Common myeloid progenitor, CD34-positive (primary cell): ENCODE results near the gene LYZL6.

ENCODE experiments used
- CTCF ChIA-PET: fragments of 350-600 bp; sonication (Branson Sonifier 250); formaldehyde crosslinking; loops from one replicate; lab custom pipeline; 2021; ENCODE audit warnings: antibody characterized with exemption; lab: Charles Lee
- POLR2A ChIA-PET: fragments of 350-600 bp; sonication (Branson Sonifier 250); formaldehyde crosslinking; loops from one replicate; lab custom pipeline; 2021; ENCODE audit warnings: antibody characterized with exemption; lab: Charles Lee
- DNase-seq, 3 donors: peaks; one replicate each; pipeline versions ENCODE4 v3.0.0 to v3.0.0-alpha.2; 2013
- H3K27ac ChIP-seq, 2 experiments: 1 replicate in 1 of 2; 2 replicates in 1 of 2; pipeline ENCODE4 v1.7.0; 2013; ENCODE audit warnings: inconsistent platforms in 2 of 2, low read length in 2 of 2, mild to moderate bottlenecking in 2 of 2, low read depth in 1 of 2, moderate library complexity in 1 of 2; ENCODE audit not compliant: severe bottlenecking in 2 of 2, insufficient read depth in 1 of 2, poor library complexity in 1 of 2
- H3K27me3 ChIP-seq, 5 experiments: replicated peaks in 2 of 5; 1 replicate in 3 of 5; 2 replicates in 2 of 5; pipeline versions ENCODE4 v1.6.1 to v1.7.0; 2013; ENCODE audit warnings: low read length in 4 of 5, mild to moderate bottlenecking in 2 of 5, moderate library complexity in 2 of 5, inconsistent platforms in 1 of 5; ENCODE audit not compliant: insufficient read depth in 5 of 5, control insufficient read depth in 4 of 5
- H3K36me3 ChIP-seq, 4 experiments: 1 replicate in 2 of 4; 2 replicates in 2 of 4; pipeline versions ENCODE4 v1.6.1 to v1.7.0; 2013; ENCODE audit warnings: low read length in 3 of 4, control low read depth in 1 of 4, mild to moderate bottlenecking in 1 of 4; ENCODE audit not compliant: control insufficient read depth in 4 of 4, insufficient read depth in 4 of 4
- H3K4me1 ChIP-seq, 4 experiments: 1 replicate in 3 of 4; 2 replicates in 1 of 4; pipeline versions ENCODE4 v1.6.1 to v1.7.1; 2013; ENCODE audit warnings: low read length in 3 of 4, mild to moderate bottlenecking in 3 of 4, control low read depth in 1 of 4, inconsistent platforms in 1 of 4, moderate library complexity in 1 of 4; ENCODE audit not compliant: control insufficient read depth in 4 of 4, insufficient read depth in 4 of 4; ENCODE audit errors: control extremely low read depth in 1 of 4
- H3K4me3 ChIP-seq, 7 experiments: 1 replicate in 4 of 7; 2 replicates in 3 of 7; pipeline versions ENCODE4 v1.5.1 to v1.7.0; 2013; ENCODE audit warnings: mild to moderate bottlenecking in 7 of 7, low read length in 6 of 7, moderate library complexity in 6 of 7, inconsistent platforms in 2 of 7, low read depth in 2 of 7, control low read depth in 1 of 7; ENCODE audit not compliant: insufficient read depth in 4 of 7, control insufficient read depth in 1 of 7; ENCODE audit errors: extremely low read depth in 1 of 7
- H3K9me3 ChIP-seq, 5 experiments: 1 replicate in 4 of 5; 2 replicates in 1 of 5; pipeline versions ENCODE4 v1.6.1 to v1.7.1; 2013; ENCODE audit warnings: low read length in 4 of 5, mild to moderate bottlenecking in 2 of 5, inconsistent platforms in 1 of 5, low read depth in 1 of 5, moderate library complexity in 1 of 5; ENCODE audit not compliant: control insufficient read depth in 4 of 5, insufficient read depth in 2 of 5; ENCODE audit errors: control extremely low read depth in 1 of 5
- WGBS: methylation state at CpG from one replicate; pipeline ENCODE4 v1.1.5; 2013; ENCODE audit not compliant: insufficient coverage; 5-methylcytosine and 5-hydroxymethylcytosine counted together

LYZL6 gene

GRCh38 chr17:35920229-35920628, 23.3 kb downstream of the LYZL6 start:
- no peaks in the 10 kb centered on the region for H3K27me3 ChIP-seq
- ChIA-PET POLR2A (no interaction called here), CTCF (no interaction called here)
- H3K9me3 ChIP-seq = no peaks in the 10 kb centered on the region
- DNase-seq = no peak
- H3K4me3 ChIP-seq = no peak overlapping the region
- H3K36me3 ChIP-seq = peaks cover 0 to 4% (median 2%) of the 10 kb centered on the region in 4 experiments
- 100% methylated on average over 1 of the region's 1 CpG for WGBS
- peaks cover 0 to 8% (median 7%) of the 10 kb centered on the region in 4 experiments for H3K4me1 ChIP-seq
- H3K27ac ChIP-seq = no peak overlapping the region

GRCh38 chr17:35918665-35919064, 24.8 kb downstream of the LYZL6 start:
- Histone ChIP-seq H3K36me3 (peaks cover 0 to 4% (median 2%) of the 10 kb centered on the region in 4 experiments), H3K27ac (no peak overlapping the region), H3K9me3 (no peaks in the 10 kb centered on the region), H3K4me3 (no peak overlapping the region), H3K4me1 (peaks cover 0 to 8% (median 7%) of the 10 kb centered on the region in 4 experiments), H3K27me3 (peaks cover 0 to 3% (median 0%) of the 10 kb centered on the region in 5 experiments)
- ChIA-PET POLR2A (no interaction called here), CTCF (interaction anchor here (1.3 kb wide), 1 partner anchor 18 kb away, joined by 3 read pairs; no protein-coding TSS in a partner anchor)
- 10% methylated on average over 2 of the region's 3 CpGs for WGBS
- peak in 1 of 3 donors; percentile 5 for DNase-seq

- POLR2A ChIA-PET = no interaction called here
- Histone ChIP-seq H3K36me3 (peaks cover 0 to 2% (median 2%) of the 10 kb centered on the region in 4 experiments), H3K27me3 (peaks cover 0 to 3% (median 0%) of the 10 kb centered on the region in 5 experiments), H3K27ac (no peak overlapping the region), H3K4me3 (no peak overlapping the region), H3K9me3 (no peaks in the 10 kb centered on the region), H3K4me1 (peaks cover 0 to 8% (median 7%) of the 10 kb centered on the region in 4 experiments)
- no peak for DNase-seq
- 99% methylated on average over 22 of the region's 29 CpGs for WGBS
- CTCF ChIA-PET = interaction anchor here (1.3 to 1.9 kb wide), 2 partner anchors 17 to 19 kb away, joined by 3 to 6 read pairs; no protein-coding TSS in a partner anchor
Measured at GRCh38 chr17:35917519-35918213, 25.8 kb downstream of the LYZL6 start.

GRCh38 chr17:35915153-35915964, 28.2 kb downstream of the LYZL6 start:
- Histone ChIP-seq H3K27ac (no peak overlapping the region), H3K27me3 (peaks cover 0 to 3% (median 0%) of the 10 kb centered on the region in 5 experiments), H3K36me3 (peaks cover 0 to 2% (median 0%) of the 10 kb centered on the region in 4 experiments), H3K9me3 (no peaks in the 10 kb centered on the region), H3K4me1 (peaks cover 0 to 8% (median 7%) of the 10 kb centered on the region in 4 experiments), H3K4me3 (no peak overlapping the region)
- ChIA-PET CTCF (interaction anchor here (0.8 to 2.8 kb wide), 6 partner anchors 9 to 66 kb away, joined by 3 to 13 read pairs (median 5); no protein-coding TSS in a partner anchor), POLR2A (no interaction called here)
- 97% methylated on average over 2 of the region's 3 CpGs for WGBS
- peak in 2 of 3 donors; percentile 33 to 42 for DNase-seq

- DNase-seq = no peak
- no peak overlapping the region for H3K4me3 ChIP-seq
- ChIA-PET POLR2A (no interaction called here), CTCF (interaction anchor here (0.8 to 2.8 kb wide), 3 partner anchors 8 to 65 kb away, joined by 3 to 13 read pairs (median 8); no protein-coding TSS in a partner anchor)
- H3K27ac ChIP-seq = no peak overlapping the region
- WGBS = 100% methylated on average over 1 of the region's 1 CpG
- H3K4me1 ChIP-seq = peaks cover 0 to 8% (median 7%) of the 10 kb centered on the region in 4 experiments
- peaks cover 0 to 2% (median 0%) of the 10 kb centered on the region in 4 experiments for H3K36me3 ChIP-seq
- H3K9me3 ChIP-seq = no peaks in the 10 kb centered on the region
- peaks cover 0 to 3% (median 0%) of the 10 kb centered on the region in 5 experiments for H3K27me3 ChIP-seq
Measured at GRCh38 chr17:35914354-35914753, 29.2 kb downstream of the LYZL6 start.

GRCh38 chr17:35913609-35914008, 29.9 kb downstream of the LYZL6 start:
- DNase-seq = no peak
- Histone ChIP-seq H3K36me3 (peaks cover 0 to 2% (median 0%) of the 10 kb centered on the region in 4 experiments), H3K9me3 (no peaks in the 10 kb centered on the region), H3K27ac (no peak overlapping the region), H3K4me1 (peaks cover 0 to 5% (median 5%) of the 10 kb centered on the region in 4 experiments), H3K4me3 (no peak overlapping the region), H3K27me3 (peaks cover 0 to 3% (median 0%) of the 10 kb centered on the region in 5 experiments)
- ChIA-PET POLR2A (no interaction called here), CTCF (interaction anchor here (0.8 to 2.8 kb wide), 3 partner anchors 7 to 64 kb away, joined by 3 to 13 read pairs (median 8); no protein-coding TSS in a partner anchor)
- 100% methylated on average over 3 of the region's 4 CpGs for WGBS
